Mesendoderm (in vitro differentiated cells): ENCODE results near the gene PLXNB3.

Experiments
- DNase-seq: peaks from one replicate; pipeline ENCODE4 v3.0.0; 2013
- H2AK5ac ChIP-seq: 2 replicates; pipeline ENCODE4 v1.6.1; 2013; ENCODE audit warnings: low read length, inconsistent platforms
- H2BK120ac ChIP-seq: 2 replicates; pipeline ENCODE4 v1.6.1; 2013; ENCODE audit warnings: low read depth, mild to moderate bottlenecking, low read length, moderate library complexity, mixed read lengths
- H2BK15ac ChIP-seq: replicated peaks from 2 replicates; pipeline ENCODE4 v1.6.1; 2013; ENCODE audit warnings: low read depth, mild to moderate bottlenecking, moderate library complexity
- H2BK5ac ChIP-seq: 2 replicates; pipeline ENCODE4 v1.6.1; 2013; ENCODE audit warnings: low read length, inconsistent platforms
- H3K18ac ChIP-seq: 2 replicates; pipeline ENCODE4 v1.6.1; 2013; ENCODE audit warnings: mild to moderate bottlenecking, low read length, mixed read lengths
- H3K23ac ChIP-seq: one replicate; pipeline ENCODE4 v1.6.1; 2013; ENCODE audit warnings: low read length
- H3K27ac ChIP-seq: 2 replicates; pipeline ENCODE4 v1.5.1; 2013; ENCODE audit warnings: low read depth, mild to moderate bottlenecking, inconsistent platforms, low read length, moderate library complexity
- H3K27me3 ChIP-seq: 2 replicates; pipeline ENCODE4 v1.6.1; 2013; ENCODE audit warnings: low read length, control low read depth, mild to moderate bottlenecking, inconsistent platforms; ENCODE audit not compliant: insufficient read depth, poor library complexity
- H3K36me3 ChIP-seq: 2 replicates; pipeline ENCODE4 v1.6.1; 2013; ENCODE audit warnings: low read length, inconsistent platforms; ENCODE audit not compliant: control insufficient read depth, insufficient read depth
- H3K4ac ChIP-seq: one replicate; pipeline ENCODE4 v1.6.1; 2013; ENCODE audit warnings: low read depth, mild to moderate bottlenecking, low read length, moderate library complexity
- H3K4me1 ChIP-seq: 2 replicates; pipeline ENCODE4 v1.6.1; 2013; ENCODE audit warnings: low read depth, low read length, inconsistent platforms; ENCODE audit not compliant: control insufficient read depth
- H3K4me2 ChIP-seq: 2 replicates; pipeline ENCODE4 v1.6.1; 2013; ENCODE audit warnings: low read length
- H3K4me3 ChIP-seq: 2 replicates; pipeline ENCODE4 v1.5.1; 2013; ENCODE audit warnings: mild to moderate bottlenecking, low read length
- H3K56ac ChIP-seq: one replicate; pipeline ENCODE4 v1.6.1; 2013; ENCODE audit warnings: low read length
- H3K79me1 ChIP-seq: 2 replicates; pipeline ENCODE4 v1.6.1; 2013; ENCODE audit warnings: low read length, inconsistent platforms
- H3K79me2 ChIP-seq: 2 replicates; pipeline ENCODE4 v1.6.1; 2013; ENCODE audit warnings: mild to moderate bottlenecking, low read length; ENCODE audit not compliant: control insufficient read depth, insufficient read depth
- H3K9ac ChIP-seq: 2 replicates; pipeline ENCODE4 v1.6.1; 2013; ENCODE audit warnings: low read length, inconsistent platforms
- H4K5ac ChIP-seq: one replicate; pipeline ENCODE4 v1.6.1; 2013; ENCODE audit warnings: low read length
- H4K8ac ChIP-seq: one replicate; pipeline ENCODE4 v1.6.1; 2013; ENCODE audit warnings: low read depth, mild to moderate bottlenecking, control low read depth, low read length, moderate library complexity
- WGBS: extraction: QIAGEN DNeasy Blood & Tissue Kit; methylation state at CpG from one replicate; pipeline ENCODE4 v1.1.7; 2013; ENCODE audit warnings: low lambda C conversion rate, missing lambda C conversion rate; ENCODE audit not compliant: insufficient coverage; ENCODE audit errors: extremely low coverage; 5-methylcytosine and 5-hydroxymethylcytosine counted together

Gene PLXNB3

GRCh38 chrX:153731117-153731844 lies 32.8 kb upstream of the PLXNB3 start:
- Histone ChIP-seq H2AK5ac (no peak overlapping the region), H3K23ac (no peak overlapping the region), H3K27ac (no peak overlapping the region), H3K4me3 (no peak overlapping the region), H3K4me2 (no peak overlapping the region), H3K79me2 (peaks cover 8% of the 10 kb centered on the region), H3K18ac (no peak overlapping the region), H3K27me3 (no peaks in the 10 kb centered on the region), H3K79me1 (no peaks in the 10 kb centered on the region), H2BK15ac (no peak overlapping the region), H2BK5ac (no peak overlapping the region), H2BK120ac (no peak overlapping the region), H3K4ac (no peak overlapping the region), H3K56ac (no peak overlapping the region), H4K8ac (no peak overlapping the region), H4K5ac (no peak overlapping the region), H3K36me3 (no peaks in the 10 kb centered on the region), H3K4me1 (peaks cover 6% of the 10 kb centered on the region), H3K9ac (no peak overlapping the region)
- DNase-seq = no peak
- WGBS = no CpG with 5 or more reads among the region's 6 CpGs

GRCh38 chrX:153731845-153732215 lies 32.2 kb upstream of the PLXNB3 start:
- H2BK15ac ChIP-seq = no peak overlapping the region
- H2BK120ac ChIP-seq = no peak overlapping the region
- H3K56ac ChIP-seq = no peak overlapping the region
- WGBS = no CpG with 5 or more reads among the region's 3 CpGs
- DNase-seq = no peak
- H3K18ac ChIP-seq = no peak overlapping the region
- H3K79me2 ChIP-seq = peaks cover 8% of the 10 kb centered on the region
- H4K8ac ChIP-seq = no peak overlapping the region
- H2AK5ac ChIP-seq = no peak overlapping the region
- H3K4me1 ChIP-seq = peaks cover 6% of the 10 kb centered on the region
- H3K4me2 ChIP-seq = no peak overlapping the region
- no peak overlapping the region for H2BK5ac ChIP-seq
- H3K4me3 ChIP-seq = no peak overlapping the region
- no peak overlapping the region for H3K23ac ChIP-seq
- no peaks in the 10 kb centered on the region for H3K79me1 ChIP-seq
- H3K27ac ChIP-seq = no peak overlapping the region
- no peak overlapping the region for H3K9ac ChIP-seq
- no peak overlapping the region for H3K4ac ChIP-seq
- H3K27me3 ChIP-seq = no peaks in the 10 kb centered on the region
- no peaks in the 10 kb centered on the region for H3K36me3 ChIP-seq
- H4K5ac ChIP-seq = no peak overlapping the region

- no CpG with 5 or more reads among the region's 14 CpGs for WGBS
- Histone ChIP-seq H3K18ac (no peak overlapping the region), H2BK5ac (no peak overlapping the region), H3K79me1 (no peaks in the 10 kb centered on the region), H2AK5ac (no peak overlapping the region), H3K79me2 (peaks cover 8% of the 10 kb centered on the region), H3K56ac (no peak overlapping the region), H3K36me3 (no peaks in the 10 kb centered on the region), H3K27me3 (no peaks in the 10 kb centered on the region), H3K4ac (no peak overlapping the region), H3K9ac (no peak overlapping the region), H4K5ac (no peak overlapping the region), H2BK15ac (no peak overlapping the region), H3K4me3 (no peak overlapping the region), H2BK120ac (no peak overlapping the region), H3K27ac (no peak overlapping the region), H3K23ac (no peak overlapping the region), H3K4me1 (peaks cover 4% of the 10 kb centered on the region), H4K8ac (no peak overlapping the region), H3K4me2 (no peak overlapping the region)
- no peak for DNase-seq
Observed at GRCh38 chrX:153732401-153732800, 31.6 kb upstream of the PLXNB3 start.

DNA sequence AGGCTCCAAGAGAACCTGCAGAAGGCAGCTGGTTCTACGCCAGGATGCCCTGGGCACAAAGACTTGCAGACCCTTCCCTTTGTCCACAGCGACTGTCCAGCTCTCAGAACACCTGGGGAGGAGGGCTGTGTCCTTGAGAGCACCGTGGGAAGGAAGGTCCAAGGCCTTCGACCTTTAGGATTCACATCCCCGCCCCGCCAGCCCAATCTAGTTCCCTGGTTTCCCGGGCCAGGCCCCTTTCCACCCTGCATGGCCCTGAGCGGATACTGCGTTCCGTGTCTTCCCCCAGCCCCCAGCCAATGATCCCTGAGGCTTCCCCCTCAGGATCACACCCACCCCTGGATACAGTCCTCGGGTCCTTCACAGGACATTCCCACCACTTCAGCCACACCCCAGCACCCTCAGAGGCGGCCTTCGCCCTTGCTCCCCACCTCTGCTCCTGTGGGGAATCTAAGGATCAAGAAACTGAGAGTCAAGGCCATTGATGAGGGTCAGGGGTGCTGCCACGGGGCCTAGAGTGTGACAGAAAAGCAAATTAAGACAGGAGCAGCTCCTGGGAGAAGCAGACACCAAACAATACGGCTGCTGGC lies 30.3 kb upstream of the PLXNB3 start:
- peaks cover 3% of the 10 kb centered on the region for H3K4me1 ChIP-seq
- WGBS = no CpG with 5 or more reads among the region's 15 CpGs
- H3K79me1 ChIP-seq = no peaks in the 10 kb centered on the region
- no peaks in the 10 kb centered on the region for H3K36me3 ChIP-seq
- H2BK120ac ChIP-seq = no peak overlapping the region
- no peak overlapping the region for H3K9ac ChIP-seq
- no peak overlapping the region for H4K5ac ChIP-seq
- no peak overlapping the region for H4K8ac ChIP-seq
- no peak overlapping the region for H3K18ac ChIP-seq
- H3K27ac ChIP-seq = no peak overlapping the region
- no peak overlapping the region for H2BK15ac ChIP-seq
- H2AK5ac ChIP-seq = no peak overlapping the region
- H3K23ac ChIP-seq = no peak overlapping the region
- H2BK5ac ChIP-seq = no peak overlapping the region
- no peak overlapping the region for H3K4me3 ChIP-seq
- DNase-seq = no peak
- no peak overlapping the region for H3K4ac ChIP-seq
- H3K4me2 ChIP-seq = no peak overlapping the region
- no peak overlapping the region for H3K56ac ChIP-seq
- H3K79me2 ChIP-seq = no peaks in the 10 kb centered on the region
- no peaks in the 10 kb centered on the region for H3K27me3 ChIP-seq

GRCh38 chrX:153734871-153735270 lies 29.2 kb upstream of the PLXNB3 start:
- no peak for DNase-seq
- no peaks in the 10 kb centered on the region for H3K79me1 ChIP-seq
- H4K5ac ChIP-seq = no peak overlapping the region
- H3K4ac ChIP-seq = no peak overlapping the region
- H3K27ac ChIP-seq = no peak overlapping the region
- no CpG with 5 or more reads among the region's 2 CpGs for WGBS
- no peaks in the 10 kb centered on the region for H3K36me3 ChIP-seq
- no peaks in the 10 kb centered on the region for H3K27me3 ChIP-seq
- H3K18ac ChIP-seq = no peak overlapping the region
- H3K79me2 ChIP-seq = no peaks in the 10 kb centered on the region
- no peak overlapping the region for H3K4me3 ChIP-seq
- H3K9ac ChIP-seq = no peak overlapping the region
- no peak overlapping the region for H3K4me2 ChIP-seq
- H2BK5ac ChIP-seq = no peak overlapping the region
- no peak overlapping the region for H3K56ac ChIP-seq
- no peak overlapping the region for H2AK5ac ChIP-seq
- H2BK15ac ChIP-seq = no peak overlapping the region
- H2BK120ac ChIP-seq = no peak overlapping the region
- H3K23ac ChIP-seq = no peak overlapping the region
- no peak overlapping the region for H4K8ac ChIP-seq
- H3K4me1 ChIP-seq = peaks cover 3% of the 10 kb centered on the region

- H3K56ac ChIP-seq = peak overlapping the region; percentile 34
- no peaks in the 10 kb centered on the region for H3K36me3 ChIP-seq
- no peak overlapping the region for H2AK5ac ChIP-seq
- H3K27me3 ChIP-seq = no peaks in the 10 kb centered on the region
- H3K27ac ChIP-seq = no peak overlapping the region
- no peaks in the 10 kb centered on the region for H3K79me2 ChIP-seq
- H3K4me3 ChIP-seq = no peak overlapping the region
- no peak overlapping the region for H3K18ac ChIP-seq
- no peak overlapping the region for H3K4me2 ChIP-seq
- no peak overlapping the region for H2BK15ac ChIP-seq
- H4K5ac ChIP-seq = no peak overlapping the region
- H3K9ac ChIP-seq = no peak overlapping the region
- WGBS = no CpG with 5 or more reads among the region's 9 CpGs
- peaks cover 3% of the 10 kb centered on the region for H3K4me1 ChIP-seq
- H3K23ac ChIP-seq = no peak overlapping the region
- peak; percentile 81 for DNase-seq
- H3K4ac ChIP-seq = no peak overlapping the region
- no peak overlapping the region for H4K8ac ChIP-seq
- H2BK5ac ChIP-seq = no peak overlapping the region
- no peaks in the 10 kb centered on the region for H3K79me1 ChIP-seq
- no peak overlapping the region for H2BK120ac ChIP-seq
Observed at GRCh38 chrX:153735274-153735673, 28.8 kb upstream of the PLXNB3 start.
